B cell (primary cell): ENCODE results near the gene INF2. TPM values are rescaled to one million over a fixed set of nuclear protein-coding genes. Genes with fewer than 3 reads are reported as not detected.

ENCODE experiments used
- ATAC-seq: fragments of 200-7000 bp; cut with Tn5 transposase; one replicate; pipeline ENCODE4 v1.10.0; 2021; ENCODE audit warnings: low read depth, mild to moderate bottlenecking, moderate number of reproducible peaks, moderate library complexity
- CTCF ChIA-PET: fragments of 350-600 bp; sonication (Branson Sonifier 250); formaldehyde crosslinking; loops from one replicate; lab custom pipeline; 2021; ENCODE audit warnings: antibody characterized with exemption, inconsistent platforms; lab: Charles Lee
- POLR2A ChIA-PET: fragments of 350-600 bp; sonication (Branson Sonifier 250); formaldehyde crosslinking; loops from one replicate; lab custom pipeline; 2021; ENCODE audit warnings: antibody characterized with exemption; lab: Charles Lee
- DNase-seq: peaks from one replicate; pipeline ENCODE4 v3.0.0; 2013
- H2AFZ ChIP-seq: 2 replicates; pipeline ENCODE4 v1.6.1; 2012; ENCODE audit warnings: mild to moderate bottlenecking, low read depth, low read length; ENCODE audit not compliant: insufficient read depth, poor library complexity, severe bottlenecking
- H3K27ac ChIP-seq, 2 donors: 1 replicate in 1 of 2; 2 replicates in 1 of 2; pipeline ENCODE4 v1.5.1; 2012 to 2013; ENCODE audit warnings: low read length in 2 of 2, mild to moderate bottlenecking in 2 of 2, moderate library complexity in 1 of 2
- H3K27me3 ChIP-seq, 4 experiments: fragments of 200-600 bp in 1 of 4; sonication (generic) in 1 of 4; replicated peaks in 1 of 4; 1 replicate in 2 of 4; 2 replicates in 2 of 4; pipeline versions ENCODE4 v1.6.1 to v1.7.0; 2013 to 2016; ENCODE audit warnings: low read length in 3 of 4, mild to moderate bottlenecking in 2 of 4, mixed read lengths in 1 of 4, moderate library complexity in 1 of 4; ENCODE audit not compliant: insufficient read depth in 4 of 4, control insufficient read depth in 3 of 4; ENCODE audit errors: control extremely low read depth in 1 of 4
- H3K36me3 ChIP-seq, 2 experiments: replicated peaks in 1 of 2; 1 replicate in 1 of 2; 2 replicates in 1 of 2; pipeline versions ENCODE4 v1.6.1 to v1.7.1; 2013; ENCODE audit warnings: low read length in 1 of 2; ENCODE audit not compliant: insufficient read depth in 2 of 2, control insufficient read depth in 1 of 2; ENCODE audit errors: control extremely low read depth in 1 of 2, extremely low read depth in 1 of 2
- H3K4me1 ChIP-seq, 2 donors: fragments of 200-600 bp in 1 of 2; sonication (generic) in 1 of 2; 1 replicate in 1 of 2; 2 replicates in 1 of 2; pipeline versions ENCODE4 v1.5.1 to v1.6.1; 2013 to 2017; ENCODE audit warnings: low read length in 2 of 2; ENCODE audit not compliant: control insufficient read depth in 2 of 2, insufficient read depth in 2 of 2
- H3K4me2 ChIP-seq: replicated peaks from 2 replicates; pipeline ENCODE3; 2012; ENCODE audit warnings: mild to moderate bottlenecking, low read depth, low read length; ENCODE audit not compliant: poor library complexity, severe bottlenecking
- H3K4me3 ChIP-seq, 5 experiments: fragments of 200-600 bp in 1 of 5; sonication (generic) in 1 of 5; 1 replicate in 3 of 5; 2 replicates in 2 of 5; pipeline versions ENCODE4 v1.5.1 to v1.7.0; 2011 to 2016; ENCODE audit warnings: low read length in 4 of 5, mild to moderate bottlenecking in 4 of 5, low read depth in 2 of 5, control low read depth in 1 of 5, moderate library complexity in 1 of 5; ENCODE audit not compliant: insufficient read depth in 1 of 5; ENCODE audit errors: control extremely low read depth in 1 of 5, extremely low read depth in 1 of 5
- H3K79me2 ChIP-seq: fragments of 200-600 bp; sonication (generic); one replicate; pipeline ENCODE4 v1.6.0; 2016; ENCODE audit warnings: low read length; ENCODE audit not compliant: control insufficient read depth, insufficient read depth
- H3K9ac ChIP-seq: fragments of 200-600 bp; sonication (generic); 2 replicates; pipeline ENCODE4 v1.6.1; 2017; ENCODE audit warnings: mild to moderate bottlenecking, low read length, moderate library complexity
- H3K9me3 ChIP-seq, 3 donors: one replicate each; pipeline versions ENCODE4 v1.6.1 to v1.7.1; 2013; ENCODE audit warnings: low read length in 2 of 3; ENCODE audit not compliant: control insufficient read depth in 2 of 3, insufficient read depth in 1 of 3; ENCODE audit errors: control extremely low read depth in 1 of 3
- H4K20me1 ChIP-seq: 2 replicates; pipeline ENCODE4 v1.6.0; 2012; ENCODE audit warnings: mild to moderate bottlenecking, low read length; ENCODE audit not compliant: insufficient read depth, control insufficient read depth, poor library complexity, severe bottlenecking
- H3K27ac Mint-ChIP-seq: one replicate; pipeline ENCODE4 v1.8.0; 2021; ENCODE audit warnings: mixed read lengths
- H3K27me3 Mint-ChIP-seq: one replicate; pipeline ENCODE4 v1.8.0; 2021; ENCODE audit warnings: mixed read lengths
- H3K4me1 Mint-ChIP-seq: one replicate; pipeline ENCODE4 v1.8.0; 2021; ENCODE audit warnings: mixed read lengths
- H3K4me3 Mint-ChIP-seq: one replicate; pipeline ENCODE4 v1.8.0; 2021; ENCODE audit warnings: mixed read lengths
- H3K9me3 Mint-ChIP-seq: one replicate; pipeline ENCODE4 v1.8.0; 2022; ENCODE audit warnings: mixed read lengths; ENCODE audit not compliant: insufficient read depth
- EZH2 ChIP-seq: IDR thresholded peaks from 2 replicates; pipeline ENCODE4 v1.6.1; 2012; ENCODE audit warnings: borderline replicate concordance, low read depth, mild to moderate bottlenecking, moderate library complexity, low read length; ENCODE audit not compliant: insufficient read depth, poor library complexity, severe bottlenecking
- WGBS: methylation state at CpG from one replicate; pipeline ENCODE4 v1.1.5; 2013; ENCODE audit warnings: missing lambda C conversion rate; ENCODE audit not compliant: insufficient coverage; 5-methylcytosine and 5-hydroxymethylcytosine counted together
- intact Hi-C: fragments of 100-400 bp; cut with micrococcal nuclease; formaldehyde crosslinking; loops from one replicate; pipeline ENCODE4 v1.10.0; 2022
- polyA plus RNA-seq: library from polyadenylated mRNA; depleted of rRNA; stranded (reverse); fragments of >200 nt; gene quantifications from 2 replicates; pipeline ENCODE4 v1.2.3, GENCODE V29; 2012
- total RNA-seq, 2 donors: library from RNA; stranded (reverse); fragments of 120-200 nt in 1 of 2; gene quantifications; 1 replicate in 1 of 2; 2 replicates in 1 of 2; pipeline versions ENCODE4 v1.2.3 to v1.2.4, GENCODE V29; 2013 to 2022
- TF ChIP-seq, protein P1 (sequence below): fragments of 200-600 bp; IDR thresholded peaks from one replicate; pipeline ENCODE4 v1.8.0; 2022; ENCODE audit warnings: antibody characterized with exemption, mild to moderate bottlenecking

INF2 gene
- total and polyA plus RNA-seq, 2 donors (not counting 1 experiment from before 2014, with no cell fraction given), result 90.2 to 100 TPM

DNA sequence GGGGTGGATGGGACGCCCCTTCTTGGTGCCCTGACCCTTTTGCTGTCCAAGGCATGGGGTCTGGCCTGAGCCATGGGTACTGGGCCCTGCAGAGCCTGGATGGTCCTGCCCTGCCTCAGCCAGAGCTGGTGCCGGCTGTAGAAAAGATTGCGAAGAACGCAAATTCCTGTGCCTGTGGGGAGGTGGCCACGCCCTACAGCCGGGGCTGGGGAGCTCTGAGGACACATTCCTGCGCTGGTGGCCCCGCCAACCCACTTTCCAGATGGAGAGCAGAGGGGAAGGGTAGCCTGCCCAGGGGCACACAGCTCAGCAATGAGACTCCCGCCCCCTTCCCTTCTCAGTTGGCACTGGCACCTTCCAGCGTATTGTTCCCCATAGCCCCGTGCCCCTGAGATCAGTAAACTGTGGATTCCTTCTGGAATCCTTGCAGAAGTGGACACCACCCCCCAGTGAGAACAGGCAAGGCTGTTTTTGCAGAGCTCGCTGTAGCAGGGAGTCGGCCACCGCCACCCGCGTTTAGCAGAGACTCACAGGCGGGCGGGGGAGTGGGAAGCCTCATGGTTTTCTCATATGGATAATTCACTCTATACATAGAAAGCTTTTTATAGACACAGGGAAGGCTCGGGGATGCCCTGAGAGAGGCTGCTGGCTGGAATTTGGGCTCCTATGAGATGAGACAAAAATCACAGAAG, 8.6 kb downstream of the INF2 start:
- Histone ChIP-seq H3K36me3 (peaks cover 0 to 15% of the 10 kb centered on the region in 2 experiments), H3K4me3 (no peak overlapping the region), H3K9ac (no peak overlapping the region), H3K9me3 (no peaks in the 10 kb centered on the region), H3K4me2 (no peak overlapping the region), H3K27ac (no peak overlapping the region), H3K79me2 (peaks cover 51% of the 10 kb centered on the region), H3K27me3 (no peaks in the 10 kb centered on the region), H2AFZ (no peak overlapping the region), H3K4me1 (peaks cover 14 to 31% of the 10 kb centered on the region in 2 donors), H4K20me1 (peaks cover 77% of the 10 kb centered on the region)
- ChIA-PET POLR2A (interaction anchor here (0.6 kb wide), 1 partner anchor 461 kb away, joined by 11 read pairs; no protein-coding TSS in a partner anchor), CTCF (interaction anchor here (1.3 kb wide), 1 partner anchor 8 kb away, joined by 4 read pairs; no protein-coding TSS in a partner anchor)
- no peak for ATAC-seq
- TF ChIP-seq, protein P1, sequence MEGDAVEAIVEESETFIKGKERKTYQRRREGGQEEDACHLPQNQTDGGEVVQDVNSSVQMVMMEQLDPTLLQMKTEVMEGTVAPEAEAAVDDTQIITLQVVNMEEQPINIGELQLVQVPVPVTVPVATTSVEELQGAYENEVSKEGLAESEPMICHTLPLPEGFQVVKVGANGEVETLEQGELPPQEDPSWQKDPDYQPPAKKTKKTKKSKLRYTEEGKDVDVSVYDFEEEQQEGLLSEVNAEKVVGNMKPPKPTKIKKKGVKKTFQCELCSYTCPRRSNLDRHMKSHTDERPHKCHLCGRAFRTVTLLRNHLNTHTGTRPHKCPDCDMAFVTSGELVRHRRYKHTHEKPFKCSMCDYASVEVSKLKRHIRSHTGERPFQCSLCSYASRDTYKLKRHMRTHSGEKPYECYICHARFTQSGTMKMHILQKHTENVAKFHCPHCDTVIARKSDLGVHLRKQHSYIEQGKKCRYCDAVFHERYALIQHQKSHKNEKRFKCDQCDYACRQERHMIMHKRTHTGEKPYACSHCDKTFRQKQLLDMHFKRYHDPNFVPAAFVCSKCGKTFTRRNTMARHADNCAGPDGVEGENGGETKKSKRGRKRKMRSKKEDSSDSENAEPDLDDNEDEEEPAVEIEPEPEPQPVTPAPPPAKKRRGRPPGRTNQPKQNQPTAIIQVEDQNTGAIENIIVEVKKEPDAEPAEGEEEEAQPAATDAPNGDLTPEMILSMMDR, result no peak
- TF ChIP-seq EZH2, result no peak
- H3K4me3 Mint-ChIP-seq, result no peak overlapping the region
- intact Hi-C loops, result no loop called here
- no peaks in the 10 kb centered on the region for H3K9me3 Mint-ChIP-seq
- H3K4me1 Mint-ChIP-seq, result peaks cover 30% of the 10 kb centered on the region
- WGBS, result 97% methylated on average over 10 of the region's 19 CpGs
- H3K27ac Mint-ChIP-seq, result no peak overlapping the region
- no peak for DNase-seq
- no peaks in the 10 kb centered on the region for H3K27me3 Mint-ChIP-seq

DNA sequence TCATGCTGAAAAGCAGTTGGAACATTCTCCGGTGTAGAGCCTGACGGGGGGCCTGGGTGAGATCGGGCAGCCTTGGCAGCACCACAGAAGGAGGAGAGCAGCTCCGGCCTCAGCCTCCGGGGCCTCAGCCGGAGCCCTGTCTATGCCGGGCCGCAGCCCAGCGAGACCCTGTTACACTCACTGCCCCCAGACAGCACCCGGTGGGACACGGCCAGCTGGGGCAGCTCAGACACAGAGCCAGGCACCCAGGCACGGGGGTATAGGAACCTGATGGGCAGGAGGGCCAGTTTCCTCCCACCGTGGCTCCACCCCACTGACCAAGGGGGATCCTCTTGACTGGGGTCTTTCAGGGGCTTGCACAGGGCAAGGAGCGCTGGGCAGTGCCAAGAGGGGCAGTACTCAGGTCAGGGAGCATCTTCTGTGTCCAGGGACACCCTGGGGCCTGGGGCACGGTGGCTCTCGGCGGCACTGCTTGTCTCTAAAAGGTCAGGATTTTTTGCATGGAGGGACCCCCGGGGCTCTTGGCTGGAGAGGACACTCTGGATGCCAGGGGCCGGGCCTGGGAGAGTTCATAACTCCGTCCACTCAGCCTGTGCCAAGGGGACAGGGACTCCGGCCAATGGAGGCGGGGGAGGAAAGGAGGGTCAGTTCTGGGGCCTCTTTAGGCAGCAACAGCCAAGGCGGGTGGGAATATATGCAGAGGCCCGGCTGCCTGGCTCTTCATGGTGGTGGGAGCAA, 9.4 kb downstream of the INF2 start:
- ChIA-PET POLR2A (no interaction called here), CTCF (no interaction called here)
- Histone ChIP-seq H3K27ac (no peak overlapping the region), H4K20me1 (peaks cover 69% of the 10 kb centered on the region), H3K9me3 (no peaks in the 10 kb centered on the region), H3K9ac (no peak overlapping the region), H3K36me3 (peaks cover 0 to 23% of the 10 kb centered on the region in 2 experiments), H3K79me2 (peaks cover 43% of the 10 kb centered on the region), H3K4me3 (no peak overlapping the region), H3K4me1 (peaks cover 14 to 25% of the 10 kb centered on the region in 2 donors), H2AFZ (no peak overlapping the region), H3K4me2 (no peak overlapping the region), H3K27me3 (no peaks in the 10 kb centered on the region)
- H3K4me1 Mint-ChIP-seq, result peaks cover 28% of the 10 kb centered on the region
- intact Hi-C loops, result no loop called here
- H3K27ac Mint-ChIP-seq, result no peak overlapping the region
- ATAC-seq, result no peak
- no peaks in the 10 kb centered on the region for H3K27me3 Mint-ChIP-seq
- 98% methylated on average over 24 of the region's 24 CpGs for WGBS
- H3K4me3 Mint-ChIP-seq, result no peak overlapping the region
- no peak for DNase-seq
- TF ChIP-seq, protein P1, result no peak
- TF ChIP-seq EZH2, result no peak
- no peaks in the 10 kb centered on the region for H3K9me3 Mint-ChIP-seq
